GM18520 (cell line): ENCODE measurements around the gene CDHR4.
"Not testable (repeated sequence)": the region's sequence is repeated elsewhere in the genome, so short reads cannot be mapped to it uniquely, and the experiment has no call there.

Source experiments
- ATAC-seq: cut with Tn5 transposase; IDR thresholded peaks from one replicate; pipeline ENCODE4 v1.9.1; 2021; ENCODE audit not compliant: unreplicated experiment

Gene CDHR4

DNA sequence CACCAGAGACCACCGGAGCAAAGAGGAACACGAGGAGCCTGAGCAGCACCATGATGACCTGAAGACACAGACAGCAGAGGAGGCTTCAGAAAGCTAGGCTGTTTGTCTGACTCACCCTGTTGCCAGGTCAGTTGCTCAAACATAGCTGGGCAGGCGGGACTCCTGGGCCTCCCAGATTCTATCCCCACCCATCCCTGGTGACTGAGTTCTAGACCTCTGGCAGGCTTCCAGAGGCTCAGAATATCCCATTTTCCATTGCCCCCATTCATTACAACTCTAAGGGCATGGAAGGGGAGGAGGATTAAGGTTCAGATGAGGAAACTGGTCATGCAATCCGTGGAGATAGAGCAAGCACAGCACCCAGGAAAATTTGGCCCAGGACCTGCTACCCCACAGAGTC, at the start of gene CDHR4:
CDHR4 (minus strand) TSS at position 113 of the 400 bp plus-strand sequence; CDS start at position 52, 61 bp downstream.
- no peak for ATAC-seq

DNA sequence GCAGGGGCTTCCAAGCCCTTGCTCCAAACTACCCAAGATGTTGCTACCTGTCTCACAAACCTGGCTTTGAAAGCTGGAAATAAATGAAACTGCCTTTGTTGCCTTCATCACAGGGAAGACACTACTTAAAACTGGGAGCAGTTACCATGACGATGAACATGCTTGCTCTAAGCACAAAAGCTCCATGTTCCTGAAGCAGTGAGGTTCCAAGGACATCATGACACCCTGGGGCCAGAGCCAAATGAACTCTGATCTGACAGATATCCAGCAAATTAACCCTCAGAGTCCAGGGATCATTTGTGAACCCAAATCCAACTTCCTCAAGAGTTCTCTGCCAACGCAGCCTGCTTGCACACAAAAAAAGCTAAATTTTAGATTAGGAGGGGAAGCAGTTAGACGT, 46.0 kb upstream of the CDHR4 start:
- no peak for ATAC-seq

- no peak for ATAC-seq
These were observed 45.0 kb upstream of the CDHR4 start for GRCh38 chr3:49844464-49845183.

DNA sequence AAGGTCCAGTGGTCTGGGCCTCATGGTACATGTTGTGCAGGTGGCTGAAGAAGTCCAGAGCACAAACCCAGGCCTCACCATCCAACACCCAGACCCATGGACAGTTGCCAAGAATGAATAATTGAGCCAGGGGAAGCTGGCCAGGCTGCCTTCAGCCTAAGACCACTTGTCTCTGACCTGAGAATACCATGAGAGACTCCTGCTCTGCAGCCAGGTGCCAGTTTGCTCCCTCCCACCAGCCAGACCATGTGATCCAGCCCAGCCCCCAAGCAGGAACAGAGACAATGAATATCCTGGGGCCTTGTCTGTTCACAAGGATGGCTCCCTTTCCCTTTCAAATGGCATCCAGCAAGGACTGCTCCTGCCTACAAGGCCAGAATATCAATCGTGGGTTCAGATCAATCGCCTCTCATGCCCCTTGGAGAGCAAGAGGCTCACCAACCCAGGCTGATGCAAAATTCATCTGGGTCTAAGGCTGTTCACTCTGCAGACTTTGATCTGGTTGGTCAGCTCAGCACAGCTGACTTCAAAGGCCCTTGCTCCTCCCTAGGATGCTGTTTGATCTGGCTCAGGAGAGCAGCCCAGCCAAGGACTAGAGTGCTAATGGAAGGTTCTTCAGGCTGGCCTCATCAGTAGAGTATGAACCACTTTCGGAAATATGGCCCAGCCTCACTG, 43.3 kb upstream of the CDHR4 start:
- ATAC-seq = no peak

DNA sequence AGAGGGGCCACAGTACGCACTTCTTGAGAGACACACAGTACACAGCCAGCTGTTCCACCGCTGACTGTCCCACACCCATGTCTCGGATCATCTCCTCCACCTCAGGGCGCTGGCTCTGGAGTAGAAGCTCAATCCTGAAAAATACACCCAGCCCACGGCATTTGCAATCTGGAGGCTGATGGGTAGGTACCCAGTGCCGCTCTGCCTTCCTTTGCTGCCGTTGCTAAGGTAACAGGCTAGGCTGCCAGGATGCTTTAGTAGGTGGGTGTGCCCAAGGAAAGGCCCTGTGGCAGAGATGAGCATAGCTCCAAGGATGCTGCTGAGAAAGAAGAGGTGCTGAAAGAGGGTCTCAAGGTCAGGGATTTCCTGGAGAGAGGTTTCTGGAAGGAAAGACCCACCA, 42.1 kb upstream of the CDHR4 start:
- ATAC-seq = no peak

- ATAC-seq = no peak
These were observed 41.5 kb upstream of the CDHR4 start for GRCh38 chr3:49841126-49841696.

- no peak for ATAC-seq
These were observed 40.7 kb upstream of the CDHR4 start for GRCh38 chr3:49840388-49840787.

DNA sequence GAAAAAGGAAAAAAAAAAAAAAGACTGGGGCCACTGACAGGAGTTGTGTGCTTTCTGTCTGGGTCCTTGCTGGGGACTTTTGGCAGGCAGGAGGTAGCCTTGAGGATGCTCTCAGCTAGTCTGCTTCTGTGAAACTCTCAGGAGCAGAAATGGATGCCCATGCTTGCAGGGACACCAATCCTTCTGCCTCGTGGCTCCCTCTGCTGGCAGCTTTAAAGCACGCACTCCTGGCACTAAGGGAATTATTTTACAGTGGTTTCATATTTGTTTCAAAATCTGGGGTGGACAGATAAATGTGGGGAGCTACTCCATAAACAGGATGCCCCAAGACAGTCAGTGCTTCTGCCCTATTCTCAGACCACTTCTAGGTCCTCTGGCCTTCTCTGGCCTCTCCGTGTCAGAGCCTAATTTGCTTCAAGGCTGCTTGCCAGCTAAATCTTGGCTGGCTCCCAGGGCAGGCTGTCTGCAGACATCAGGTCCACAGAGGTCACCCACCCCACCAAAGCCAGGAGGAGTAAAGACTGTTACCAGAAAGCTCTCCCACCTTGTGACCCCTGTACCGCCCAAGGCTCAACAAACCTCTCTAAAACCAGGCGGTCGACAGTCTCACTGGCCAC, 39.6 kb upstream of the CDHR4 start:
- no peak for ATAC-seq

- ATAC-seq = no peak
These were observed 31.7 kb upstream of the CDHR4 start for GRCh38 chr3:49831341-49831740.

GRCh38 chr3:49826016-49826415, 26.3 kb upstream of the CDHR4 start:
- no peak for ATAC-seq

GRCh38 chr3:49823131-49823530, 23.5 kb upstream of the CDHR4 start:
- not testable (repeated sequence) for ATAC-seq

- no peak for ATAC-seq
These were observed 14.0 kb upstream of the CDHR4 start, which contains the start of gene UBA7 for GRCh38 chr3:49813497-49814174. UBA7 (minus strand) TSS chr3:49813953; CDS start chr3:49813787, 166 bp downstream.

DNA sequence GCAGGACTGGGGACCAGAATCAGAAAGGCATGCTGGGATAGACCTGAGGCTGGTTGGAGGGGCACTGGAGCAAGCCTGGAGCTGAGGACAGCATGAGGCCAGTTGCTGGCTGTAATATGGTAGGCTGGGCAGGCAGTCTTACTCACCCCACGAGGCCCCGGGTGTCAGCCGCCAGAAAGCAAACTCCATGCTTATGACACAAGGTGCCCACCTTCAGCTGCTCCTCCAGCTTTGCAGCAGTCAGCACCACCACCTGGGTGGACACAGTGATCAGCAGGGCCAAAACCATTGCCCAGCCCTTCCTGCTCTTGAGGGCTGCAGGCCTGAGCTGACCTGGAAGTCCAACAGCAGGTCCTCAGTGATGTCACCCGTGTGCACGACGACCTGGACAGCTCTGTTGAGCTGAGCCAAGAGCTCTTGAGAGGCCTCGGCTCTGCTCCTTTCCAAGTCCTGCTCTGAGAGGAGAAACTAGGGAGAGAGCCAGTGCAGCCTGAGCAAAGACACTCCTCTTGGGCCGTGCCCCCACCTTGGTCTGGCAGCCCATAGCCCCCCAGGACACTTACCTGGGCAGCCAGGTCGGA, 13.3 kb upstream of the CDHR4 start:
- ATAC-seq = no peak

DNA sequence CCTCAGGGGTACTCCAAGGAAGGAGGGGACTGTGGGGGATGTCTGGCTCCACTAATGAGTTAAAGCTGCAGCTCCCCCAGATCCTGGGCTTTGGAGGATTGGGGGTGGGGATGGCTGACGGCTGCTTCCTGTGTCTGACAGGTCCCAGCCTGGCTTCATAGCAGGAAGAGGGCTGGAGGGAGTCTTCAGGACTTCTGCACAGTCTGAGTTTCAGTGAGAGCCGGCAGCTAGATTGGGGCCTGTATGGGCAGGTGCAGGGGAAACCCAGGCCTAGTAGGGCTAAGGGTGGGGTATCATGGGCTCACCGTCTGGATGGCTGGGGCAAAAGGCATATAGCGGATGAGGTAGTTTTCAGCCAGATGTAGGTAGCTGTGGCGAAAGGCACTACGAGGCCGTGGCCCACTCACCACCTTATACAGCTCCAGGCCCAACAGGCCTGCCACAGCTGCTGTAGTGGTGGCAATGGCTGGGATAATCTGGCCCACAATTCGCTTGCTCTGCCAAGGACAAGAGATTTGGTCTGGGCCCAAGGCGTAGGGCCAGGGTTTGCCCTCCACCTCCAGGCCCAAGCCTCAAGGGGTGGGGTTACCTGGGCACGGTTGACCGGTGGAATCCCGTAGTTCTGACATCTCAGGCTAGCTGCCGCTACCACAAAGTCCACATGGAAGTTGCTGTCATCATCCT, 7.9 kb upstream of the CDHR4 start:
- no peak for ATAC-seq

DNA sequence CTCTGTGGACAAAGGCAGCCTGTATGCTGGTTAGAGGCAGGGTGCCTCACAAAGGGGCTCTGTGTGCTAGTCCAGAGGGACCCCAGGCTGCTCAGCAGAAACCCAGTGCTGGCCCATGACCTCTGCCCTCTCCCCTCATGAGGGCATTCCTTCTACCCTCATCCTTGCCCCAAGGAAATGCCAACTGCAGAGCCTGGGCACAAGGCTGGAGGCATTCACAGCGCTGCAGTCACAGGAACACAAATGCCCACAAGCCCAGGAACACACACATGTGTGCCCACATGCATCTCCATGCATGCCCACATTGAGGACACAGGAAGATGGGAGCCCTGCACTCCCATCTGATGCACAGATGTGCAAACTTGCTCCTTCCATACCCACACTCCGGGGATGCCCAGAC, 7.2 kb upstream of the CDHR4 start:
- ATAC-seq = no peak

DNA sequence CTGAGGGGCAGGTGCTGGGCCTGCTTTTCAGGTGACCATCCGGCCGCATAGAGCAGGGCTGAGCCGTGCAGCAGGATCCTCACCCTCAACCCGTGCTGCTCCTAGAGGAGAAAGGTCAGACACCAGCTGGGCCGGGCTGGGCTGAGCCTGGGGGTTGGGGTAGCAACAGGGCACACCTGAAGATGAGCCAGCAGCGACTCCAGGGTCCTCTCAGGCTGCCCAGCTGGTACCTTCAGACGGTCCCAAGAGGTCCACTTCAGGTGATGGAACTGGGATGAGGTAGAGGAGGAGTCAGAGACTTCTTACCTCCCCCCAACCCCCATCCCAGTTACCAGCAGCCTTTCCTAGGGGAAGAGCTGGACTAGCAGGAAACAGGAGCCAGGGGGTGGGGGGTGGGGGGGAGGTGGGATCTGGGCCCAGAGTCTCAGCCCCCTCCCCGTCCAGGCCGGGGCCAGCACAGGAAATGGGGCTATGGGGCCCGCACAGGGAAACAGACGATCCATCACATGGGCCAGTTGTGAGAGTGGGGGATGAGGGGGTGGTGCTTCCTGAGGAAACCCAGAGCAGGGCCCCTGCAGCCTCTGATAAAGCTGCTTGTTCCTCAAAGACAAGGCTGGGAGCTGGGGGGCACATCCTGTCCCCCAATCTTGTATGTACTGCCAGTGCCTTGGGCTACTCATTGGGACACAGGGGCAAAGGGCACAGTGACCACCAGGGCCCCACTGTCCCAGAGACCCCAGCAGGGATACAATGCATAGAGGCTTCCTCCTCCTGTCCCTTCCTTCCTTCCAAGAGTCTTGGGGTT, 6.4 kb upstream of the CDHR4 start:
- ATAC-seq = no peak

DNA sequence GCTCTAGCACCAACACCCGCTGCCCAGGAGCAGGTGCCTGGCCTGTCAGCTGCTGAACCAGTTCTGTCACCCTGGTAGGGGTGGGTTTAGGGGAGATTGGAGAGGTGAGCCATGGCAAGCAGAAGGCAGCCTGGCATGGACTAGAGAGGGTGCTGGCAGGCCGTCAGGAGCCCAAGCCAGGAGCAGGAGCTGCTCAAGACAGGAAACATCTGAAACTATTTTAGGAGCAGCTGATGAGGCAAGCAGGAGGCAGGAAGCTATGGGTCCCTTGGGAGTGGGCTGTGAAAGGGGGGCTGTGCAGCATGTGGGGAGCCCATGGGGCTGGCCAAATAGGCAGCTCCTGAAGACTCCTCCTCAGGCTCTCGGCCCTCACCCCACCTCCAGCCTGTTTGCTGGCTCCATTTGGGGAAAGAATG, 5.7 kb upstream of the CDHR4 start:
- no peak for ATAC-seq

GRCh38 chr3:49804141-49805041, 4.7 kb upstream of the CDHR4 start:
- ATAC-seq = no peak
